Sciatic nerve (tissue), 2 donors: ENCODE data around the gene GSC. TPM values are rescaled to one million over a fixed set of nuclear protein-coding genes. Genes with fewer than 3 reads are reported as not detected.

Experiments used
- ATAC-seq: fragments of 200-7000 bp; cut with Tn5 transposase; one replicate; pipeline ENCODE4 v1.9.1; 2020; ENCODE audit warnings: mild to moderate bottlenecking, moderate library complexity
- DNase-seq: peaks from one replicate; pipeline ENCODE4 v3.0.0-alpha.2; 2020; ENCODE audit warnings: low spot score
- intact Hi-C: fragments of 100-400 bp; cut with DNase I; formaldehyde crosslinking; loops from one replicate; pipeline ENCODE4 v1.14.2; 2022
- total RNA-seq: library from RNA; stranded (reverse); fragmentation: NEBNext Ultra II Directional; extraction: Animal tissue kit (Norgen Biotek cat#: 25700); gene quantifications from one replicate; pipeline ENCODE4 v1.2.1, GENCODE V29; 2021
- donor health status: DM: no; HTN: no; CAD: no.
- donor health status: DM: no; HTN: no; CAD: no.

The GSC gene
- total RNA-seq, 1 donor from 2014 or later, result 4.5 TPM

DNA sequence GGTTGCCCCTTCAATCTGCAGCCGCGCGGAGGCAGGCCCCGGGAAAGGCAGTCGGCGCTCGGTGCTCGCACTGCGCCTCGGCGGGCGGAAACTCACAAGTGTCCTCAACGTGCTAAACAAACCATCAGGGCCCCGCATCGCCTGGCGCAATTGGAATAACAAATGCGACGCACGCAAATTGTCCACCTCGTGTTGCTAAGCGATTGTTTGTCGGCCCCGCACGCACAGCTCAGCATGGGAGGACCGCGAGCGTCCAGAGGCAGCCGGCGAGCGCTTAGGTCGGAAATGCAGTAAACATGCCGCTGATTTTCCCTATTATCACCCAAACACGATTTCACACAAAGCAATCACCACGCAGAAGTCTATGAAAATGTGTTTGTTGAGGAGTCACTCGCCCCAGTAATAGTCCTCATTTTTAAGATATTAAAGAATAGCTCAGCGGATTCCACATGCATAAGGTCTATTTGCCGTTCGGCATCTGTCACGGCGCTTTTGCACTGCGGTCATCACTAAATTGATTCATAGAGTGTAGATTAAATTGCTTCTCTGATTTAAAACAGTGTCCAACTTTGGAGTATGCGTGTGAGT is 3.2 kb upstream of the GSC start:
- ATAC-seq, result no peak
- DNase-seq, result peak; percentile 50
- intact Hi-C loops, result no loop called here

DNA sequence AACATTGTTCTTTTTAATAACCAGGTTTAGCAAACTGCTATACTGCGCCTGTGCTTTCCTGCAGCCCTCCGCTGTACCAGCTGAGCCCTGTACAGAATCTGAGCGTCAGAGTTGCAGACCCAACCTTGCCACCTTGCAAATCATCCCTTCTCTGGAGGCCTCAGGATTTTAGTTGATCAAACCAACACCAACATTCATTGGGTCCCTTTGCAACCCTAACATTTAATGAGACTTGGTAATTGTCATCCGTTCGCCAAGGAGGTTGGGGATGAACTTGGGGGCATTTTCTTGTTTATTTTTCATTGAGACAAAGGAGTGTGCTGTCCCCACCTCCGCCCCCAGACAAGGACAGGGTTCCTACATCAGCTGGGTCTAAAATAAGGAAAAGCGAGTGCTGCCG is 2.6 kb upstream of the GSC start:
- ATAC-seq (no peak), DNase-seq (no peak)
- intact Hi-C loops, result no loop called here

- intact Hi-C loops, result no loop called here
- peak; percentile 47 for DNase-seq
Observed at GRCh38 chr14:94771906-94772490, 2.1 kb upstream of the GSC start.

DNA sequence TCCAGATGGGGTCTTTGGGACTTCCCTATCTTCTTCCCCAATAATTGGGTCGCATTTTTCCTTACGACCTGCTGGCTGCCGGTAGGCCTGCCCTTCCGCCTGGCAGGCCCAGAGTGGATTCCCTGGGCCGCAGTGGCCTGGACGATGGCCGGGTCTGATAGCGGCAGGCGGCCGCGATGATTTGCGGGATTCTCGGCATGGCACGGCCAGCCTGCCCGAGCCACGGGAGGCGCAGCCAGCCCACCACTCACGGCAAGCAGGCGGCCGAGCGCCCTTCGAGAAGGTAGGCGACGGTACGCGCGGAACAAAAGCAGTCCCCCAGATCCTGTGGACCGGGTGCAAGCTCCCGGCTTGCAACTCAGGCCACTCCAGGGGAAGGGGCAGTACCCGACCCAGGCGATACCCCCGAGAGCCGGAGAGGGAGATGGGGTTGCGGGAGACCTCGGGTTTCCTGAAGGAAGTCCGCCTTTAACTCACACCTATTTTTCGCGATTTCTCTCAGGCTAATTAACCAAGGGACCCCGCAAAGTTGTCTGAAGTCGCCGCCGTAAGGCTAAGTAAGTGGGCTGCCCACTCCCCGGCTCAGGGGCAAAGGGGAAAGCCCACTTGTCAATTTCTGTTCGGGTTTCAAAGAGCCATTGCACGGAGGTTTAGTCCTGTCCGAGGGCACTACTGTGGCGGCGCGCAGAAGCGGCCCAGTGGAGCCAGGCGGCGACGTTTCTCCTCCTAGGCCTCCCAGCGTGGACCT is 1.4 kb upstream of the GSC start:
- ATAC-seq (no peak), DNase-seq (peak; percentile 58)
- intact Hi-C loops, result no loop called here

More at GRCh38 chr14:94771906-94772490, 2.1 kb upstream of the GSC start:
- ATAC-seq, result no peak

DNA sequence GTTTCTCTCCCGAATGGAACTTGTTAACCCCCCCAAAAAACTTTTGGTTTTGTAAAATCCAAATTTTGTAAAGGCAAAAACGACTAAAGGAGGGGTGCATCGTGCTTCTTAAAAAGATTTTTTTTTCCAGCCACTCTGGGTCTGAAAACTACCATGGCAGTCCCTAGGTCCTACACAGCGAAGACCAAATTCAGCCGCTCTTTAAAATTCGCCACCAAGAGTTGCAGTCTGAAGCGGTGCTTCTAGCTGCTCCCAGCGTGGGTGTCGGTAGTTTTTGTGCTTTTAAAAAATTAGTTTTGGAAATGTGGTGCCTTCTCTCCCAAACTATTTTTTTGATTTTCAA is 873 bp upstream of the GSC start:
- intact Hi-C loops, result no loop called here
- DNase-seq (peak; percentile 15), ATAC-seq (no peak)

DNA sequence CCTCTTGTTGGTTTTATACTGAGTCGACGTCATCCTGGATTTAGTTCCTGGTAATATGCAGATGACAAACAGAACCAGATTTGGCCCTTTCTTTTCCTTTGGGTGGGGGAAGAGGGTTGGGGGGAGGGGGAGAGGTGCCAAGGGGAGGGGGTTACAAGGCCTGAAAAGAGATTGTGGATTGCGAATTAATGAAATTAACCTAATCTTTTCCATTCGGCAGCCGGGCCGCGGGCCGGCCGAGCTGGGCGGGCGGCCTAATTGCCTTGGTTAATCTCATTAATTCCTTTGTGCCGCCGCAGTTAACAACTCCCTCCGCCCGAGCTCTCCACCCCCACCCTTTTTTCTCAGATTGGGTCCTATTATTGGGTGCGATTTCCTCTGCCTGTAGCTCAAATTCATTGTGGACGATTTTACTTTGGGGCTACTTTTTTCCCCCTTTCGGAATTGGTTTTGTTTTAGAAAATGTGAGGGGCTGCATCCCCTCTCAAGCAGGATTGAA is 387 bp upstream of the GSC start:
- DNase-seq (peak; percentile 49), ATAC-seq (no peak)
- intact Hi-C loops, result no loop called here

DNA sequence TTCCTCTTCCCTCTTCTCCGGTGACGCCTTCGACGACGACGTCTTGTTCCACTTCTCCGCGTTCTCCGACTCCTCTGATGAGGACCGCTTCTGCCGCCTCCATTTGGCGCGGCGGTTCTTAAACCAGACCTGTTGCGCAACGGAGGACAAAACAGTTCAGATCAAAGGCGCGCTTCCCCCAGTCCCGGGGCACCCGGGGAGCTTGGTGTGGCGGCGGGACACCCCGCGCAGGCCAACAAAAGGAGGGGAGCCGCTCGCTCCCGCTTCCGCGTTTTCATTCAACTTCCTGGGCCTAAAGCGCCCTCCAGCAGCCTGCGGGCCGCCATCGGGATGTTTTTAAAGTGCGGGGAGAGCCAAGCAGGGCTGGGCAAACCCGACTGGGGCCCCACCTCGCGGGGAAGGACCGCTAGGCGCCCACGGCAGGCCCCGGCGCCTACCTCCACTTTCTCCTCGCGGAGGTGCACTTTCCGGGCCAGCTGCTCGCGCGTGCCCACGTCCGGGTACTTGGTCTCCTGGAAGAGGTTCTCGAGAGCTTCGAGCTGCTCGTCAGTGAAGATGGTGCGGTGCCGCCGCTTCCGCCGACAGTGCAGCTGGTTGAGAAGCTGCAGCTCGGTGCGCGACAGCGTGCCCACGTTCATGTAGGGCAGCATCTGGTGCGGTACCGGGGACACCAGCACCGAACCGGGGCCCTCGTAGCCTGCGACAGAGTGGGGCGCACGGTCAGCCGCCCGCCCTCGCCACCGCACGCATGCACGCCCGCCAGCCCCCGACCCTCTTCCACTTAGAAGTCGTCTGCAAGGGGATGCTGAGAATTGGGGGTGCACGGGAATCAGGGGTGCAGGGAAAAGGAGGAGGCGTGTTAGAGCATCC is 1.2 kb downstream of the GSC start:
- ATAC-seq (peak; percentile 69), DNase-seq (peak; percentile 64)
- intact Hi-C loops, result no loop called here

GRCh38 chr14:94768141-94768520 is 1.8 kb downstream of the GSC start:
- DNase-seq (no peak), ATAC-seq (no peak)
- intact Hi-C loops, result no loop called here

- DNase-seq (no peak), ATAC-seq (no peak)
- intact Hi-C loops, result no loop called here
Observed at GRCh38 chr14:94767321-94767878, 2.5 kb downstream of the GSC start.

GRCh38 chr14:94764573-94764972 is 5.3 kb downstream of the GSC start:
- intact Hi-C loops, result no loop called here
- DNase-seq (no peak), ATAC-seq (no peak)

- no peak for ATAC-seq
Observed at GRCh38 chr14:94762431-94762830, 7.5 kb downstream of the GSC start.

DNA sequence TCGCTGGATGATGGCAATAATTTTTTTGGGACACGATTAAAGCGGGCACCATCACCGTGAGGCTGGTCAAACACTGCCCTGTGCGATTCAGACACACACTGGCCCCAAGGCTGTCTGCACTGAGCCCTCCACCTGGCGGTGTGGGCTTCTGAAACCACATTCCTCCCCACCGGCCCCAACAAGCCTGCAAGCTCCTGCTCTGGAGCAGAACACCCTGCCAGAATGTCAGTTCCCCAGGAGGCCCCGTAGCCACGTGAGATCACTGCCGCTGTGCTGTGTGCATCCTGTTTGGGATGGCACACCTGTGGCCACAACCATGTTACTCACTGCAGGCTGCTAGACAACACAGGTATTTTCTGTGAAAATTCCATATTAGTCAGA is 7.9 kb downstream of the GSC start:
- DNase-seq, result no peak
- intact Hi-C loops, result no loop called here
- peak; percentile 55 for ATAC-seq

More at GRCh38 chr14:94762431-94762830, 7.5 kb downstream of the GSC start:
- intact Hi-C loops, result no loop called here
- DNase-seq, result no peak

DNA sequence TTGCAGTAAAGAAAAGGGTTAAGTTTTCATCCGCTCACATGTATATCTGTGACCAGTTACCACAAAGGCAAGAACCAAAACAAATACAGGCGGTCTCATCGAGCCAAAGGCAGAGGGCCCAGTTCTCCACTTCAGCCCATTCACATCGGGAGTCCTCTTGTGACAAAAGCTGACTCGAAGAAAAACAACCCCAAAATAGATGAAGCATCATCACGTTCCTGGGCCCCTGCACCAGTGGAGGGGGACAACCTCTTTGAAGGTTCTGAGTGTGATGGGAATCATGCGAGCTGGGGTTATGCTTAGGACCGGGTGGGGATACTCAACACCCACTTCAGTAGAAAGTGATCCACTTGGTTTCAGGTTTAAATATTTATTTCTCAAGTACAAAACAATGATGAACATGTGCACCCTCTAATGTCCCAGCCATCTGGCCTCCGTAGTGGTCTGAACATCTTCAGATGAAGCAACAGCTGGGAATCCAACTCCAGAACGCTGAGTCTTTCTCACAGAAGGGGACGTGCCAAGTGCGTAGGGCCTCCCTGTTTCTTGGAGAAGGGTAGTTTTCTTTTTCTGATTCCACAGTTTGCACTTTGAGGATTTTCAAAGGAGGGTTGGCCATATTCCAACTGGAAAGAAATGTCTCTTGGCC is 8.4 kb downstream of the GSC start:
- ATAC-seq, result peak; percentile 96
- no peak for DNase-seq
- intact Hi-C loops, result no loop called here

GRCh38 chr14:94756310-94756882 is 13.5 kb downstream of the GSC start:
- ATAC-seq, result no peak
- intact Hi-C loops, result no loop called here

DNA sequence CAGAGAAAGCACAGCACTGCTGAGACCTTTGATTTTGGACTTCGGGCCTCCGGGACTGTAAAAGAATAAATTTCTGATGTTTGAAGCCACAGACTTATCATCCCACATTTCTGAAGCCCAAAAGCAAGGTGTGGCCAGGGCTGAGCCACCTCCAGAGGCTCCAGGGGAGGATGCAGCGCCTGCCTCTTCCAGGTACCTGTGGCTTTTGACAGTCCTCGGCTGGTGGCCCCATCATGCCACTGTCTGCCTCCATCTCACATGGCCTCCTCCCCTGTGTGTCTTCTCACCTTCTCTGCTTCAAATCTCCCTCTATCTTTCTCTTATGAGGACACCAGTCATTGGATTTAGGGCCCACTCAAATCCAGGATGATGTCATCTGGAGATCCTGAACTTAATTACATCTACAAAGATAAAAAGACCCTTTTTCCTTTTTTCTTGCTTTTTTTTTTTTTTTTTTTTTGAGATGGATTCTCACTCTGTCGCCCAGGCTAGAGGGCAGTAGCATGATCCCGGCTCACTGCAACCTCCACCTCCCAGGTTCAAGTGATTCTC is 15.4 kb downstream of the GSC start:
- DNase-seq, result no peak
- ATAC-seq, result no peak
- intact Hi-C loops, result no loop called here

More at GRCh38 chr14:94756310-94756882, 13.5 kb downstream of the GSC start:
- DNase-seq, result no peak

DNA sequence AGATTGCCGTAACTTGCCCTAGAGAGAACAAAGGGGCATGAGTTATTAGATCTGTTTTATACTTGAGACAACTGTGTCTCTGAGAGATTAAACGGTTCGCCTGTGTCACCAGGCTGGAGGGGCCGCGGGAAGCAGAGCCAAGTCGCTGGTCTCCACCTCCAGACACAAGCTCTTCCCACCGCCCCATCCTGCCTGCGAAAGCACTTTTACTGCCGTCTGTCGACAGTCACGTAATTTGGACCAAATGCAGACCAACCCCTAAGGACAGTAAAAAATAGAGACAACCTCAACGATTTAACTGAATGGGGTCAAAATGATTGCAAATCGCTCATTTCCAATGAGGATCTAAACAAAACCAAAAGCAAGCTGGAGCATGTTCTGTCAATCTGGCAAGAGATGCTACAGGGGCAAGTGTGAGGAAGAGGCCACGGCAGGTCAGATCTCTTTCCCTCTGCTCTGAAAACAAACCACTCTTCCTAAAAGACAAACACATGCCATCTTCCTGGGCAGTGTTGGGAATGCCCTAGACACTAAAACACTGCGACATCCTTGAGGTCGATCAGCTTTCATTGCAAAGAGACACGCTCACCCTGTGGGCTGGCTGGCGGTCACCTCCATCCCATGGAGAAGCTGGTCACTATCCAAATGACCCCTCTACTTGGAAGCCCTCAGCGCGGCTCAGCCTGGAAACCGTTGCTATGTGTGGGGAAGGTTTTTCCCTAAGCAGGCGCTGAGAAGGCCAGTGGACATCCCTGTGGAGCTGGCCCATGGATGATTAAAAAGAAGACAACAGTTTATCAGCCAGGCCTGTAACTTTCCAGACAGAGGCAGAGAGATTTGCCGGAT is 17.1 kb downstream of the GSC start:
- intact Hi-C loops, result no loop called here
- no peak for DNase-seq
- peak; percentile 91 for ATAC-seq

GRCh38 chr14:94751956-94752355 is 18.0 kb downstream of the GSC start:
- ATAC-seq (no peak), DNase-seq (no peak)
- intact Hi-C loops, result no loop called here
